Thyroid gland (tissue), 4 donors: ENCODE data around the gene ANKRD33B. TPM values are rescaled to one million over a fixed set of nuclear protein-coding genes. Genes with fewer than 3 reads are reported as not detected.
"Not testable (repeated sequence)": the region's sequence is repeated elsewhere in the genome, so short reads cannot be mapped to it uniquely, and the experiment has no call there.

Experiments used
- DNase-seq, 2 donors: peaks; one replicate each; pipeline ENCODE4 v3.0.0-alpha.2; 2019
- H3K27ac ChIP-seq, 3 donors: fragments of 200-600 bp; sonication (generic); 1 replicate in 2 of 3; 2 replicates in 1 of 3; pipeline ENCODE4 v1.5.1; 2016 to 2019; ENCODE audit warnings: mild to moderate bottlenecking in 1 of 3, moderate library complexity in 1 of 3
- H3K27me3 ChIP-seq: fragments of 200-600 bp; sonication (generic); one replicate; pipeline ENCODE4 v1.5.1; 2019
- H3K36me3 ChIP-seq, 2 donors: fragments of 200-600 bp; sonication (generic); one replicate each; pipeline ENCODE4 v1.5.1; 2016 to 2019
- H3K4me1 ChIP-seq, 2 donors: fragments of 200-600 bp; sonication (generic); one replicate each; pipeline ENCODE4 v1.5.1; 2017 to 2019
- H3K4me3 ChIP-seq, 3 donors: fragments of 200-600 bp; sonication (generic); replicated peaks in 1 of 3; 1 replicate in 2 of 3; 2 replicates in 1 of 3; pipeline ENCODE4 v1.5.1; 2016; ENCODE audit warnings: mild to moderate bottlenecking in 1 of 3
- H3K9me3 ChIP-seq: fragments of 200-600 bp; sonication (generic); one replicate; pipeline ENCODE4 v1.5.1; 2017
- POLR2A ChIP-seq, 2 donors: fragments of 450-650 bp; IDR thresholded peaks; one replicate each; pipeline ENCODE4 v1.6.1; 2017; ENCODE audit warnings: antibody characterized with exemption in 2 of 2, mild to moderate bottlenecking in 2 of 2, moderate library complexity in 1 of 2
- WGBS, 2 donors: methylation state at CpG; one replicate each; pipeline ENCODE4 v1.1.5; 2017; 5-methylcytosine and 5-hydroxymethylcytosine counted together
- intact Hi-C: fragments of 100-400 bp; cut with DNase I; formaldehyde crosslinking; loops from one replicate; pipeline ENCODE4 v1.15.1; 2023
- total RNA-seq, 4 donors: library from RNA; depleted of rRNA; stranded (reverse); fragments of >200 nt; gene quantifications; one replicate each; pipeline ENCODE4 v1.2.3, GENCODE V29; 2016
- TF ChIP-seq, protein P1 (sequence below), 6 experiments: fragments of 200-600 bp in 3 of 6; fragments of 450-650 bp in 3 of 6; sonication (generic) in 3 of 6; IDR thresholded peaks; one replicate each; pipeline ENCODE4 v1.5.1; 2016 to 2019; ENCODE audit warnings: antibody characterized with exemption in 6 of 6, mild to moderate bottlenecking in 2 of 6, inconsistent platforms in 1 of 6, moderate library complexity in 1 of 6

ANKRD33B gene
- total RNA-seq: 1 to 10 TPM in 3 of 4 donors, under 1 TPM in 1; 0.67 to 1.6 (median 1.1) TPM

DNA sequence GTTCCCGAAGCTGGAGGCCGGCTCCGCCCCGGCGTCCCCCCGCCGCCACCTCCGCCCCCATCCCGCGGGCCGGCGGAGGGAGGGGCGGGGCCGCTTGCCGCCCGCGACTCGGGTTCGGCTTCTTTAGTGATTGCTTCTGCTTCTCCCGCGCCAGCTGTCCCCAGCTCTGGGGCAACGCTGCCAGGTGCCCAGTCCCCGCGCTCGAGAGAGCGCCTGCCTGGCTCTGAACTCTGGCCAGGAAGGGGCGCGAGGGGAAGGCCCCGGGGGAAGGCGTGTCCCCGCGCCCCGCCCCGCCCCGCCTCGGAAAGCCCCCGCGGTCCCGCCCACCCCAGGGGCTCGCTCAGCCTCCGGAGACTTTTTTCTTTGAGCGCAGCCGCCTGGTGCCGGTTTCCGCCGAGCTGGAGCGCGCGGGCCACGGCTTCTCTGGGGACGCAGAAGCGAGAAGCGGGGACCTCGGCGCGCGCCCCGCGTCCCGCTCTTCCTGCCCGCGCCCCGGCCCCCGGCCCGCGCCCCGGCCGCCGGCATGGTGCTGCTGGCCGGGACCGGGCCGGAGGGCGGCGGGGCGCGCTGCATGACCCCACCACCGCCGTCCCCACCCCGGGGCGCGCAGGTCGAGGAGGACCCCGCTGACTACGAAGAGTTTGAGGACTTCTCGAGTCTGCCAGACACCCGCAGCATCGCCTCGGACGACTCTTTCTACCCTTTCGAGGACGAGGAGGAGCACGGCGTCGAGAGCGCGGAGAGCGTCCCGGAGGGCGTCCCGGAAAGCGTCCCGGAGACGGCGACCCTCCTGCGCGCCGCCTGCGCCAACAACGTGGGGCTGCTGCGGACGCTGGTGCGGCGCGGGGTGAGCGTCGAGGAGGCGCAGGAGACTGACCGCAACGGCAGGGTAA lies at the start of gene ANKRD33B:
Gene ANKRD33B, plus strand, starts transcription at position 126 of the 893 bp plus-strand sequence. Its CDS starts 398 bp downstream, at position 524.
- Histone ChIP-seq H3K4me1 (peaks cover 10 to 22% of the 10 kb centered on the region in 2 donors), H3K9me3 (no peaks in the 10 kb centered on the region), H3K36me3 (no peaks in the 10 kb centered on the region), H3K27me3 (peaks cover 3% of the 10 kb centered on the region), H3K27ac (peak within 1 kb of the TSS in 2 of 3 donors; percentile 28 to 57), H3K4me3 (peak within 1 kb of the TSS; percentile 28 to 44 (median 35))
- peak; percentile 30 to 32 for DNase-seq
- no peak for TF ChIP-seq POLR2A (IDR thresholded peaks at IDR 0.05)
- TF ChIP-seq, protein P1, sequence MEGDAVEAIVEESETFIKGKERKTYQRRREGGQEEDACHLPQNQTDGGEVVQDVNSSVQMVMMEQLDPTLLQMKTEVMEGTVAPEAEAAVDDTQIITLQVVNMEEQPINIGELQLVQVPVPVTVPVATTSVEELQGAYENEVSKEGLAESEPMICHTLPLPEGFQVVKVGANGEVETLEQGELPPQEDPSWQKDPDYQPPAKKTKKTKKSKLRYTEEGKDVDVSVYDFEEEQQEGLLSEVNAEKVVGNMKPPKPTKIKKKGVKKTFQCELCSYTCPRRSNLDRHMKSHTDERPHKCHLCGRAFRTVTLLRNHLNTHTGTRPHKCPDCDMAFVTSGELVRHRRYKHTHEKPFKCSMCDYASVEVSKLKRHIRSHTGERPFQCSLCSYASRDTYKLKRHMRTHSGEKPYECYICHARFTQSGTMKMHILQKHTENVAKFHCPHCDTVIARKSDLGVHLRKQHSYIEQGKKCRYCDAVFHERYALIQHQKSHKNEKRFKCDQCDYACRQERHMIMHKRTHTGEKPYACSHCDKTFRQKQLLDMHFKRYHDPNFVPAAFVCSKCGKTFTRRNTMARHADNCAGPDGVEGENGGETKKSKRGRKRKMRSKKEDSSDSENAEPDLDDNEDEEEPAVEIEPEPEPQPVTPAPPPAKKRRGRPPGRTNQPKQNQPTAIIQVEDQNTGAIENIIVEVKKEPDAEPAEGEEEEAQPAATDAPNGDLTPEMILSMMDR (IDR thresholded peaks at IDR 0.05): no peak
- 0 to 1% methylated on average over 3 to 37 of the region's 119 CpGs for WGBS, 2 donors
- intact Hi-C loops: no loop called here

DNA sequence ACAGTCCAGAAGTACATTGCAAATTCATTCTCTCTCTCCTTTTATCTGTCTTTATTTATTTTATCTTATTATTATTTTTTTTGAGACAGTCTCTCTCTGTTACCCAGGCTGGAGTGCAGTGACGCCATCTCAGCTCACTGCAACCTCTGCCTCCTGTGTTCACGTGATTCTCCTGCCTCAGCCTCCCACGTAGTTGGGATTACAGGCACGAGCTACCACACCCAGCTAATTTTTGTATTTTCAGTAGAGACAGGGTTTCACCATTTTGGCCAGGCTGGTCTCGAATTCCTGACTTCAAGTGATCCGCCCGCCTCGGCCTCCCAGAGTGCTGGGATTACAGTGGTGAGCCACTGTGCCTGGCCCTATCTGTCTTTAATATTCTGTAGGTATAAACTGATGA lies 49.3 kb upstream of the ANKRD33B start:
- peaks cover 10 to 14% of the 10 kb centered on the region in 2 donors for H3K4me1 ChIP-seq
- H3K9me3 ChIP-seq, H3K27me3 ChIP-seq, H3K4me3 ChIP-seq, intact Hi-C loops, H3K27ac ChIP-seq, DNase-seq, H3K36me3 ChIP-seq: not testable (repeated sequence)
- WGBS, 2 donors: 76 to 92% methylated on average over 8 of the region's 8 CpGs

DNA sequence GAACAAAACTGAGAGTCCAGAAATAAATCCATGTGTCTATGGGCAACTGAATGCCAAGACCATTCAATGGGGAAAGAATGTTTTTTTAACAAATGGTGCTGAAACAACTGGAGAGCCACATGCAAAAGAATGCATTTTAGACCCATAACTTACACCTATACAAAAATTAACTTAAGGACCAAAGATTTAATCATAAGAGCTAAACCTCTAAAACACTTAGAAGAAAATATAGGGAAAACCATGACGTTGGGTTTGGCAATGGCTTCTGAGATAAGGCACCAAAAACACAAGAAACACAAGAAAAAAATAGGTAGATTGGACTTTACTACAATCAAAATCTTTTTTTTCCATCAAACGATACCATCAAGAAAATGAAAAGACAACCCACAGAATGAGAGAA lies 48.4 kb upstream of the ANKRD33B start:
- Histone ChIP-seq H3K36me3 (no peaks in the 10 kb centered on the region), H3K4me3 (no peak overlapping the region), H3K27me3 (no peaks in the 10 kb centered on the region), H3K4me1 (peaks cover 10 to 14% of the 10 kb centered on the region in 2 donors), H3K9me3 (no peaks in the 10 kb centered on the region), H3K27ac (no peak overlapping the region)
- TF ChIP-seq, protein P1 (IDR thresholded peaks at IDR 0.05): no peak
- TF ChIP-seq POLR2A (IDR thresholded peaks at IDR 0.05): no peak
- DNase-seq: no peak
- WGBS, 2 donors: 93% methylated on average over 2 of the region's 2 CpGs
- intact Hi-C loops: no loop called here

DNA sequence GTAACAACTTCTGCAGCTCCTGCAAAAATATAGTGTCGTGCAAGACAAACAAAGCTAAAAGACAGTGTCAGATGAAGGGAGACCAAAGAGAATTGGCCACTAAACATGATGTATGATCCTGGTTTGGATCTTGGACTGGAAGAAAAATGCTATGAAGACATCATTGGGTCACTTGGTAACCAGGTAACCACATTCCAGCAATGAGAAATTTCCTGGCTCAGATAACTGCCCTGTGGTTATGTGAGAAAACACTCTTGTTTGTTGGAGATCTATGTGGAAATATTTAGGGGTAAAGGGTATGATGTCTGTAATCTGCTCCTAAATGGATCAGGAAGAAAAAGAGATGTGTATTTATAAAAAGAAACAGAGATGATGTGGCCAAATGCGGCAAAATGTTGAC lies 45.5 kb upstream of the ANKRD33B start:
- intact Hi-C loops: no loop called here
- Histone ChIP-seq H3K27ac (no peak overlapping the region), H3K36me3 (no peaks in the 10 kb centered on the region), H3K27me3 (no peaks in the 10 kb centered on the region), H3K4me3 (no peak overlapping the region), H3K9me3 (no peaks in the 10 kb centered on the region), H3K4me1 (peaks cover 10 to 11% of the 10 kb centered on the region in 2 donors)
- 73 to 76% methylated on average over 2 of the region's 2 CpGs for WGBS, 2 donors
- TF ChIP-seq, protein P1 (IDR thresholded peaks at IDR 0.05): no peak
- no peak for TF ChIP-seq POLR2A (IDR thresholded peaks at IDR 0.05)
- DNase-seq: no peak

DNA sequence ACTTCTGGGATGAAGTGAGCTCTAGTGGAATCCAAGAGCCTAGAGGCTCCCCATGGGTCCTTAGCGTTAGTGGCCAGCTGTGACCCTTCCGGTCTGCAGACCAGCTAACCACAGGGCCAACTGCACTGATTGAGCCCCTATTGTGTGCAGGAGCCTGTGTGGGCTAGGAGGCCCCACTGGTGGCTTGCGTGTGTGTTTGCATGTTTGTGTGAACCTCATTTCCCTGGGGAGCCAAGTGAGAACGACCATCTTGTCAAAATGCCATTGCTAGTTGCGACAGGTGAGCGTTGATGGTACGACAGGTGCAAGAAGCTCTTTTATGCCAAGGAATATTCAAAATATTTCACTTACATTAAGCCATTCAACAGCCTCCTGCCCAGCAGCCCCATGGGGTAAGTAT lies 44.1 kb upstream of the ANKRD33B start:
- 77 to 84% methylated on average over 6 to 7 of the region's 7 CpGs for WGBS, 2 donors
- DNase-seq: no peak
- H3K4me3 ChIP-seq: no peak overlapping the region
- H3K9me3 ChIP-seq: no peaks in the 10 kb centered on the region
- TF ChIP-seq POLR2A (IDR thresholded peaks at IDR 0.05): no peak
- TF ChIP-seq, protein P1 (IDR thresholded peaks at IDR 0.05): no peak
- intact Hi-C loops: no loop called here
- H3K27ac ChIP-seq: no peak overlapping the region
- H3K27me3 ChIP-seq: no peaks in the 10 kb centered on the region
- H3K4me1 ChIP-seq: no peaks in the 10 kb centered on the region
- H3K36me3 ChIP-seq: no peaks in the 10 kb centered on the region
